Spleen (tissue), 11 donors: ENCODE data around the gene SGCA. TPM values are rescaled to one million over a fixed set of nuclear protein-coding genes. Genes with fewer than 3 reads are reported as not detected.
A peak's percentile ranks its signal among the peaks of the same experiment; 100 is the strongest.

Source experiments
- DNase-seq: peaks from one replicate; pipeline ENCODE4 v3.0.0-alpha.2; 2020
- H3K27ac ChIP-seq, 8 donors: fragments of 200-600 bp; sonication (generic) in 7 of 8; 1 replicate in 4 of 8; 2 replicates in 4 of 8; pipeline versions ENCODE4 v1.5.0 to v1.8.0; 2016 to 2021; ENCODE audit warnings: inconsistent platforms in 4 of 8, mild to moderate bottlenecking in 4 of 8, moderate library complexity in 1 of 8
- H3K27me3 ChIP-seq, 7 donors: fragments of 200-600 bp; sonication (generic) in 6 of 7; replicated peaks in 1 of 7; 1 replicate in 4 of 7; 2 replicates in 3 of 7; pipeline versions ENCODE4 v1.5.0 to v1.8.0; 2016 to 2021; ENCODE audit warnings: inconsistent platforms in 3 of 7, mild to moderate bottlenecking in 1 of 7
- H3K36me3 ChIP-seq, 6 donors: fragments of 200-600 bp; sonication (generic) in 5 of 6; 1 replicate in 4 of 6; 2 replicates in 2 of 6; pipeline versions ENCODE4 v1.5.0 to v1.8.0; 2016 to 2021; ENCODE audit warnings: inconsistent platforms in 2 of 6
- H3K4me1 ChIP-seq, 6 donors: fragments of 200-600 bp; sonication (generic) in 5 of 6; 1 replicate in 3 of 6; 2 replicates in 3 of 6; pipeline versions ENCODE4 v1.5.0 to v1.8.0; 2016 to 2021; ENCODE audit warnings: inconsistent platforms in 3 of 6
- H3K4me3 ChIP-seq, 8 donors: fragments of 200-600 bp; sonication (generic) in 7 of 8; 1 replicate in 4 of 8; 2 replicates in 4 of 8; pipeline versions ENCODE4 v1.5.0 to v1.8.0; 2016 to 2021; ENCODE audit warnings: inconsistent platforms in 4 of 8, mild to moderate bottlenecking in 4 of 8, moderate library complexity in 2 of 8
- H3K9me3 ChIP-seq, 8 donors: fragments of 200-600 bp; sonication (generic) in 7 of 8; 1 replicate in 4 of 8; 2 replicates in 4 of 8; pipeline versions ENCODE4 v1.5.0 to v1.8.0; 2016 to 2021; ENCODE audit warnings: inconsistent platforms in 4 of 8
- POLR2A ChIP-seq, 3 donors: fragments of 450-650 bp; IDR thresholded peaks; one replicate each; pipeline ENCODE4 v1.5.1; 2017; ENCODE audit warnings: antibody characterized with exemption in 3 of 3, mild to moderate bottlenecking in 1 of 3
- POLR2AphosphoS5 ChIP-seq, 3 donors: sonication (generic); formaldehyde crosslinking; IDR thresholded peaks; one replicate each; pipeline ENCODE4 v1.5.1; 2017; ENCODE audit warnings: antibody characterized with exemption in 3 of 3
- WGBS, 5 donors: extraction: QIAGEN DNeasy Blood & Tissue Kit in 3 of 5; methylation state at CpG; one replicate each; pipeline versions ENCODE4 v1.1.5 to v1.1.7; 2013 to 2018; 5-methylcytosine and 5-hydroxymethylcytosine counted together
- intact Hi-C: fragments of 100-400 bp; cut with DNase I; formaldehyde crosslinking; loops from one replicate; pipeline ENCODE4 v1.15.0; 2023; ENCODE audit warnings: low total_unique reads
- polyA plus RNA-seq, 3 donors: library from polyadenylated mRNA; stranded (reverse); fragments of 200-250 nt; gene quantifications; one replicate each; pipeline ENCODE4 v1.2.1, GENCODE V29; 2013
- total RNA-seq, 7 donors: library from RNA; depleted of rRNA in 3 of 7; stranded (reverse); fragments of >200 nt in 3 of 7; fragmentation: NEBNext Ultra II Directional in 4 of 7; extraction: Animal tissue kit (Norgen Biotek cat#: 25700) in 4 of 7; gene quantifications; one replicate each; pipeline versions ENCODE4 v1.1.0 to v1.2.1, GENCODE V29; 2016 to 2021
- TF ChIP-seq, protein P1 (sequence below), 11 experiments: fragments of 200-600 bp in 7 of 11; fragments of 450-650 bp in 4 of 11; sonication (generic) in 4 of 11; IDR thresholded peaks in 8 of 11; conservative IDR thresholded peaks in 3 of 11; 1 replicate in 7 of 11; 2 replicates in 4 of 11; pipeline versions ENCODE4 v1.4.0 to v1.8.0; 2016 to 2021; ENCODE audit warnings: antibody characterized with exemption in 11 of 11, inconsistent platforms in 4 of 11, mild to moderate bottlenecking in 1 of 11
- donor health status: healthy with polysubstance abuse.
- donor health status: DM: no; HTN: no; CAD: no; lungs with moderate emphysema.
- donor health status: DM: no; HTN: no; CAD: no.
- donor health status: Bipolar disorder and iron deficiency.
- donor health status: healthy.
- donor health status: DM: no; HTN: no; CAD: no.
- donor health status: DM: yes; HTN: yes; CAD: no.

The SGCA gene
- total and polyA plus RNA-seq, 10 donors: 1.2 to 5.9 (median 3.7) TPM; not detected in 1

DNA sequence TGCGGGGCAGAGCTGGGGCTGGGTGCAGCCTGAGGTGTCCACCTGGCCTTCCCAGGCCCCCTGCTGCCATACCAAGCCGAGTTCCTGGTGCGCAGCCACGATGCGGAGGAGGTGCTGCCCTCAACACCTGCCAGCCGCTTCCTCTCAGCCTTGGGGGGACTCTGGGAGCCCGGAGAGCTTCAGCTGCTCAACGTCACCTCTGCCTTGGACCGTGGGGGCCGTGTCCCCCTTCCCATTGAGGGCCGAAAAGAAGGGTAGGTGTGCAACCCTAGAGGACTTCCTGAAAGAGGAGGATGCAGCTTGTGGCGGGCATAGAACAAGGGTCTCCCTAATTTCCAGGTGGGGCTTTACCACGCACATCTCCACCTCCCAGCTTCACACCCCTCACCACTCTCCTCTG is 2.5 kb downstream of the SGCA start:
- TF ChIP-seq POLR2A (IDR thresholded peaks at IDR 0.05): no peak
- TF ChIP-seq, protein P1, sequence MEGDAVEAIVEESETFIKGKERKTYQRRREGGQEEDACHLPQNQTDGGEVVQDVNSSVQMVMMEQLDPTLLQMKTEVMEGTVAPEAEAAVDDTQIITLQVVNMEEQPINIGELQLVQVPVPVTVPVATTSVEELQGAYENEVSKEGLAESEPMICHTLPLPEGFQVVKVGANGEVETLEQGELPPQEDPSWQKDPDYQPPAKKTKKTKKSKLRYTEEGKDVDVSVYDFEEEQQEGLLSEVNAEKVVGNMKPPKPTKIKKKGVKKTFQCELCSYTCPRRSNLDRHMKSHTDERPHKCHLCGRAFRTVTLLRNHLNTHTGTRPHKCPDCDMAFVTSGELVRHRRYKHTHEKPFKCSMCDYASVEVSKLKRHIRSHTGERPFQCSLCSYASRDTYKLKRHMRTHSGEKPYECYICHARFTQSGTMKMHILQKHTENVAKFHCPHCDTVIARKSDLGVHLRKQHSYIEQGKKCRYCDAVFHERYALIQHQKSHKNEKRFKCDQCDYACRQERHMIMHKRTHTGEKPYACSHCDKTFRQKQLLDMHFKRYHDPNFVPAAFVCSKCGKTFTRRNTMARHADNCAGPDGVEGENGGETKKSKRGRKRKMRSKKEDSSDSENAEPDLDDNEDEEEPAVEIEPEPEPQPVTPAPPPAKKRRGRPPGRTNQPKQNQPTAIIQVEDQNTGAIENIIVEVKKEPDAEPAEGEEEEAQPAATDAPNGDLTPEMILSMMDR (IDR thresholded peaks at IDR 0.05 in 8 of 11, conservative IDR thresholded peaks at IDR 0.05 in 3 of 11): no peak
- no peak for TF ChIP-seq POLR2AphosphoS5 (IDR thresholded peaks at IDR 0.05)
- intact Hi-C loops: no loop called here
- Histone ChIP-seq H3K27me3 (peaks cover 0 to 7% (median 0%) of the 10 kb centered on the region in 7 donors), H3K36me3 (no peaks in the 10 kb centered on the region), H3K4me1 (peaks cover 0 to 30% (median 20%) of the 10 kb centered on the region in 6 donors), H3K27ac (no peak overlapping the region), H3K4me3 (no peak overlapping the region), H3K9me3 (no peaks in the 10 kb centered on the region)
- DNase-seq: peak; percentile 73
- 65 to 76% (median 70%) methylated on average over 11 to 13 of the region's 13 CpGs for WGBS, 5 donors

DNA sequence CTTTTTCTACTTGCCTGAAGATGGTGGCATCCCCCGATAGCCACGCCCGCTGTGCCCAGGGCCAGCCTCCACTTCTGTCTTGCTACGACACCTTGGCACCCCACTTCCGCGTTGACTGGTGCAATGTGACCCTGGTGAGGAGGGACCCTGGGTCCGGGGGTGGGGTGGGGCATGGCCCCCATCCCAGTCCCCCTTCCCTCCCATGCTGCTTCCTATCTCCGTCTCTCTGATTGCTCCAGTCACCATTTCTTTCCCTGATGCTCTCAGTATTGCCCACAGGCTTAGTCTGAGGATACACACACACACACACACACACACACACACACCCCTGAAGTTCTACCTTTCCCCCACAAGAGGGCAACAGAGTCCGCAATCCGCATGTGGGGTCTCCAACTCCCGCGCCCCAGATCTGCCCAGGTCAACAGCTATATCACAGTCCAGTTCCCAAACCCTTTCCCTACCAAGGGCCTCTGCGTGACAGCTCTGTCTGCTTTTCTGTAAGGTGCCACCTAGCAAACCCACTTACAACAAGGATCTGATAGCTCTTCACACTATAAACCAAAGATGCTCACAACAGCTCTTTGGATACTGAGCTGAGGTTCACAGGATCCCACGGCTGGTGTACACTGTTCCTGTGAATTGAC is 3.4 kb downstream of the SGCA start:
- Histone ChIP-seq H3K4me1 (peaks cover 0 to 28% (median 11%) of the 10 kb centered on the region in 6 donors), H3K4me3 (peak overlapping the region in 1 of 8 donors; percentile 44), H3K27ac (peak overlapping the region in 4 of 8 donors; percentile 4 to 47 (median 22)), H3K9me3 (no peaks in the 10 kb centered on the region), H3K36me3 (no peaks in the 10 kb centered on the region), H3K27me3 (peaks cover 0 to 7% (median 0%) of the 10 kb centered on the region in 7 donors)
- peak; percentile 89 for DNase-seq
- 25 to 37% (median 26%) methylated on average over 14 of the region's 14 CpGs for WGBS, 5 donors
- intact Hi-C loops: no loop called here
- TF ChIP-seq POLR2A (IDR thresholded peaks at IDR 0.05) (no peak), POLR2AphosphoS5 (IDR thresholded peaks at IDR 0.05) (no peak)
- TF ChIP-seq, protein P1 (IDR thresholded peaks at IDR 0.05 in 8 of 11, conservative IDR thresholded peaks at IDR 0.05 in 3 of 11): peak in 10 of 11 experiments; percentile 12 to 99 (median 74)

DNA sequence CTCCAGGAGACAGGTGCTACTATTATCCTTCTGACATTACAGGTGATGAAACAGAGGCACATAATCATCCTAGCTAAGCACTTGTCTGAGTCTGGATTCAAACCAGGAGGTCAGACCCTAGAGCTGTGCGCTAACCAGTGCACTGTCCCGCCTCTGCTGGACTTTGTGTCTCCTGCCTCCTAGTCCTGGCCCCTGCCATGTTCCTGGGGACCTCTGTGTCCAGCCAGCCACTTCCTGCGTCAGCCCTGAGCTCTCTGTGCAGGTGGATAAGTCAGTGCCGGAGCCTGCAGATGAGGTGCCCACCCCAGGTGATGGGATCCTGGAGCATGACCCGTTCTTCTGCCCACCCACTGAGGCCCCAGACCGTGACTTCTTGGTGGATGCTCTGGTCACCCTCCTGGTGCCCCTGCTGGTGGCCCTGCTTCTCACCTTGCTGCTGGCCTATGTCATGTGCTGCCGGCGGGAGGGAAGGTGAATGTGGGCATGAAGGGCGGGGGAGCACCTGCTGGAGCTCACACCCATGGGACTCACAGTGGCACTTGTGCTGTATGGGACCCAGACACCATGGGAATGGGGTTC is 4.2 kb downstream of the SGCA start:
- Histone ChIP-seq H3K27ac (peak overlapping the region in 1 of 8 donors; percentile 47), H3K4me1 (peaks cover 0 to 24% (median 8%) of the 10 kb centered on the region in 6 donors)
- peak; percentile 71 for DNase-seq

More for the DNA sequence above, 4.2 kb downstream of the SGCA start:
- 89 to 92% (median 90%) methylated on average over 4 to 9 of the region's 9 CpGs for WGBS, 5 donors
- TF ChIP-seq POLR2AphosphoS5 (IDR thresholded peaks at IDR 0.05) (no peak), POLR2A (IDR thresholded peaks at IDR 0.05) (no peak)
- TF ChIP-seq, protein P1 (IDR thresholded peaks at IDR 0.05 in 8 of 11, conservative IDR thresholded peaks at IDR 0.05 in 3 of 11): no peak
- no peaks in the 10 kb centered on the region for H3K9me3 ChIP-seq
- H3K36me3 ChIP-seq: no peaks in the 10 kb centered on the region
- intact Hi-C loops: no loop called here
- H3K27me3 ChIP-seq: peaks cover 0 to 7% (median 0%) of the 10 kb centered on the region in 7 donors
- no peak overlapping the region for H3K4me3 ChIP-seq
